Activated CD8-positive, alpha-beta memory T cell treated with anti-CD3 and anti-CD28 coated beads, Interleukin-2, amount 10 ng/mL, durations not matched to agents 7 days and 5 days (primary cell): ENCODE measurements around the gene OGN. TPM values are rescaled to one million over a fixed set of nuclear protein-coding genes. Genes with fewer than 3 reads are reported as not detected.

Experiments
- ATAC-seq: fragments of 150-1000 bp; cut with Tn5 transposase; one replicate; pipeline ENCODE4 v1.10.0; 2021; ENCODE audit warnings: moderate library complexity
- CTCF ChIA-PET: fragments of 350-600 bp; sonication (Branson Sonifier 250); formaldehyde crosslinking; loops from one replicate; lab custom pipeline; 2021; ENCODE audit warnings: antibody characterized with exemption; lab: Charles Lee
- DNase-seq: peaks from one replicate; pipeline ENCODE4 v3.0.0-alpha.2; 2020
- H3K27ac Mint-ChIP-seq: one replicate; pipeline ENCODE4 v1.8.0; 2021; ENCODE audit warnings: mild to moderate bottlenecking, mixed read lengths
- H3K27me3 Mint-ChIP-seq: one replicate; pipeline ENCODE4 v1.8.0; 2021; ENCODE audit warnings: mixed read lengths
- H3K36me3 Mint-ChIP-seq: one replicate; pipeline ENCODE4 v1.8.0; 2021; ENCODE audit warnings: mild to moderate bottlenecking, mixed read lengths
- H3K4me1 Mint-ChIP-seq: one replicate; pipeline ENCODE4 v1.8.0; 2021; ENCODE audit warnings: mixed read lengths
- H3K4me3 Mint-ChIP-seq: one replicate; pipeline ENCODE4 v1.8.0; 2021; ENCODE audit warnings: mild to moderate bottlenecking, moderate library complexity, mixed read lengths
- H3K9me3 Mint-ChIP-seq: one replicate; pipeline ENCODE4 v1.8.0; 2022; ENCODE audit warnings: low read depth, mixed read lengths
- total RNA-seq, 2 experiments: library from RNA; stranded (reverse); gene quantifications; one replicate each; pipeline ENCODE4 v1.2.3, GENCODE V29; 2021

Gene OGN
- total RNA-seq: not detected

DNA sequence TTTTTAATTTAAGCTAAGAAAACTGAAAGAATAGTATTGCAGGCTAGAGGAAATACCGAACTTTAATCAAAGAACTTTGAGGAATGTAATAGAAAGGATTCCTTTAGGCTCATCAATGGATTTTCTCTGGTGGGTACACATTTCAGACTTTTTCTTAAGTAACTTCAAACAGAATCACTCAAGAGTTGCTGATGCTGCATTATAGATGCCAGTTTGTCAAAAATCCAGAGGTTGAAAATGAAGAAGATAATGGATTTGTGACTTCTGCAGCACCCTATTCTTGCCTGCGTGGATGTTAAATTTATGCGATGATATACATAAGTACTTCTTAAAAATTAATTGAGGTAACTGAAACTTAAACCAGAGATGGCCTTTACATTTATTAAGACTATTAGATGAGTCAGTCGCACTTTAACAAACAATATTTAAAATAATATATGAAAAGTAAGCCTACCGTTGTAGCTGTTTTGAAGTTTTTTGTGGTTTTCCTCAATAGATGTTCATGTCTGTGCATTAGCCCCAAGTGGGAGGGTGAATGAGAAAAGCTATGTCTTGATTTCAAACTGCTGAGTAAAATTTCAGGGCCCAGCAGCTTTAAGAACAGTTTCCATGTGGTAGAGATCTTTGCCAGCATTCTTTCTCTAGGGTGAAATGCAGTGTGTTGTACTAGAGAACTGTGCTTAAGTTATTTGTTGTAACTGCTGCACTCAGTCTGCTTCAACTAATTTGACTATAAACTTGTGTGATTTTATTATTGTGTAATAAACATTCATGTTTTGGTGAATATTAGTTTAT is at the start of gene OGN:
Gene OGN, minus strand, starts transcription at position 537 of the 795 bp plus-strand sequence. CDS start 1,171 bp downstream, outside the sequence.
- Mint-ChIP-seq H3K27me3 (no peaks in the 10 kb centered on the region), H3K36me3 (peaks cover 4% of the 10 kb centered on the region), H3K27ac (no peak within 1 kb of the TSS), H3K4me1 (peaks cover 20% of the 10 kb centered on the region), H3K4me3 (no peak within 1 kb of the TSS), H3K9me3 (no peaks in the 10 kb centered on the region)
- DNase-seq (no peak), ATAC-seq (no peak)
- CTCF ChIA-PET: no interaction called here

DNA sequence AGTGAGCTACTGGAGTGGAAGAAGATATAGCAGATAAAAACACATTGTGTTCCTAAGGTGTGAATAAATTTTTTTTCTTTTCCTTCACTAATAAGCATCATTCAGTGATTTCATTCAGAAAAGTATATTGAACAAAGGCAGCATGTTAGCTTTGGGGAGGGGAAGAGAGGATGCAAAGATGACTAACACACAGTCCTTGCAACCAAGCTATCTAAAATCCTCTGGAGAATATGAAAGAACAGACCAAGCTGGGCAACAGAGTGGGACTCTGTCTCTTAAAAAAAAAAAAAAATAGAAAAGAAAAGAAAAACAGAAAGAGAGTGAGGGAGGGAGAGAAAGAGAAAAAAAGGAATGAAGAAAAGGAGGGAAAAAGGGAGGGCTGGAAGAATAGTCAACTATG is 42.2 kb upstream of the OGN start:
- no peak for ATAC-seq
- no peak overlapping the region for H3K4me3 Mint-ChIP-seq

GRCh38 chr9:92444841-92445240 is 40.5 kb upstream of the OGN start:
- no peak overlapping the region for H3K27ac Mint-ChIP-seq
- CTCF ChIA-PET: no interaction called here
- H3K36me3 Mint-ChIP-seq: no peaks in the 10 kb centered on the region
- no peak overlapping the region for H3K4me3 Mint-ChIP-seq
- H3K9me3 Mint-ChIP-seq: no peaks in the 10 kb centered on the region
- H3K27me3 Mint-ChIP-seq: no peaks in the 10 kb centered on the region
- DNase-seq (no peak), ATAC-seq (no peak)
- peaks cover 11% of the 10 kb centered on the region for H3K4me1 Mint-ChIP-seq

More for the DNA sequence above, 42.2 kb upstream of the OGN start:
- H3K9me3 Mint-ChIP-seq: no peaks in the 10 kb centered on the region
- no peaks in the 10 kb centered on the region for H3K4me1 Mint-ChIP-seq
- CTCF ChIA-PET: interaction anchor here (1.4 kb wide), 1 partner anchor 9 kb away, joined by 5 read pairs; no protein-coding TSS in a partner anchor
- no peaks in the 10 kb centered on the region for H3K27me3 Mint-ChIP-seq
- no peak overlapping the region for H3K27ac Mint-ChIP-seq
- no peak for DNase-seq
- no peaks in the 10 kb centered on the region for H3K36me3 Mint-ChIP-seq

GRCh38 chr9:92440751-92441046 is 36.3 kb upstream of the OGN start:
- CTCF ChIA-PET: interaction anchor here (1.3 kb wide), 1 partner anchor 300 kb away, joined by 5 read pairs; no protein-coding TSS in a partner anchor
- Mint-ChIP-seq H3K4me1 (peaks cover 15% of the 10 kb centered on the region), H3K27me3 (no peaks in the 10 kb centered on the region), H3K36me3 (no peaks in the 10 kb centered on the region), H3K27ac (peak overlapping the region; percentile 71), H3K4me3 (peak overlapping the region; percentile 52), H3K9me3 (no peaks in the 10 kb centered on the region)
- no peak for DNase-seq
- peak; percentile 77 for ATAC-seq

DNA sequence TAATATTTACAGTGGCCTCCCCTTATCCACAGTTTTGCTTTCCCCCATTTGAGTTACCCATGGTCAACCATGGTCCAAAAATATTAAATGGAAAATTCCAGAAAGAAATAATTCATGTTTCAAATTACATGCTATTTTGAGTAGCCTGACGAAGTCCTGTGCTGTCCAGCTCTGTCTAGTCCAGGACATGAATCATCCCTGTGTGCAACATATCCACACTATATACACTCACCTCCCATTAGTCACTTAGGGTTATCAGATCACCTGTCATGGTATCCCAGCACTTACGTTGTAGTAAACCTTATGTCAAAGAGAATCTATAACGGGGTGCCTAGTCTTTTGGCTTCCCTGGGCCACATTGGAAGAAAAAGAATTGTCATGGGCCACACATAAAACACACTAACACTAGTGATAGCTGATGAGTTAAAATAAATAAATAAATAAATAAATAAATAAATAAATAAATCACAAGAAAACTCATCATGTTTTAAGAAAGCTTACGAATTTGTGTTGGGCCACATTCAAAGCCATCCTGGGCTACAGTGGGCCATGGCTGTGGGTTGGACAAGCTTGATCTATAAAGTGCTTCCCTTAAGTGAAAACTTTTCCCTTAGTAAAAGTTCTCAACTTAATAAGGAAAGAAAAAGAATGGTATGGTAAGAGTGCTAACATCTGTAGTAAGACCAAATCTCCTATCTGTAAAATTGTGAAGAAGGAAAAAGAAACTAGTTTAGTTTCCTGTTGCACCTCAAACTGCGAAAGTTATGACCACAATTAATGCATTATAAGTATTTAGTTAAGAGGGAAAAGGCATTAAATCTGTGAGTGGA is 35.8 kb upstream of the OGN start:
- no peaks in the 10 kb centered on the region for H3K9me3 Mint-ChIP-seq
- no peak for DNase-seq
- H3K4me3 Mint-ChIP-seq: peak overlapping the region; percentile 52
- H3K36me3 Mint-ChIP-seq: peaks cover 2% of the 10 kb centered on the region
- ATAC-seq: no peak
- peak overlapping the region; percentile 71 for H3K27ac Mint-ChIP-seq
- CTCF ChIA-PET: interaction anchor here (1.3 to 1.7 kb wide), 2 partner anchors 114 to 300 kb away, joined by 5 to 11 read pairs; partner anchors contain the start of gene CENPP
- H3K4me1 Mint-ChIP-seq: peaks cover 15% of the 10 kb centered on the region
- H3K27me3 Mint-ChIP-seq: no peaks in the 10 kb centered on the region

DNA sequence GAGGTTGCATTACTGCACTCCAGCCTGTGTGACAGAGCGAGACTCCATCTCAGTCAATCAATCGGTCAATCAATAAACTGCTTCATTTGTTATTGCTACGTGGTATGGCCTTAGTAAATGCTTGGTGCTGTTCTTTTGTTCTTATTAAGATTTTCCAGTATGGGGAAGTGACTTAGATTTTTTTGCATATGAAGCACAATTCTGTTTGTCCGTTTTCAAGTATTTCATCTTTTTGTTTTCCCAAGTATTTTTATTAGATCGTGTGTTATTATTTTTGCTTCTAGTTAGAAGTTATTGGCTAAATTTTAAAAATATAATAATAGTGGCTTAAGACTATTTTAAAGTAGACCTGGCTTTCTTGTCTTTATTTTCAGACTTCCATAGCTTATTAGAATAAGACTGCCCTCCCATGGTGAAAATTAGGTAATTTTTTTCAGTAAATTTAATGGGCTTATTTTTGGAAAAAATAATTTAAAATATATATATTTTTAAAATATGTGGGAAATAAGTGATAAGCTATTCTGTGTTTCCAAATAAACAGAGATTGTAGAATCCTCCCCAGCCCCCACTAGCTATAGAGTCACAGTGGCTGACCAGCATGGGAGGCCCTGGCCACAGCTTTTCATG is 34.6 kb upstream of the OGN start:
- CTCF ChIA-PET: interaction anchor here (0.9 to 1.7 kb wide), 5 partner anchors 96 to 305 kb away, joined by 3 to 11 read pairs (median 4); partner anchors contain the start of gene CENPP
- H3K27me3 Mint-ChIP-seq: no peaks in the 10 kb centered on the region
- H3K9me3 Mint-ChIP-seq: no peaks in the 10 kb centered on the region
- peaks cover 15% of the 10 kb centered on the region for H3K4me1 Mint-ChIP-seq
- no peak overlapping the region for H3K4me3 Mint-ChIP-seq
- H3K36me3 Mint-ChIP-seq: peaks cover 2% of the 10 kb centered on the region
- DNase-seq: no peak
- H3K27ac Mint-ChIP-seq: no peak overlapping the region
- ATAC-seq: no peak

GRCh38 chr9:92435263-92435662 is 30.9 kb upstream of the OGN start:
- Mint-ChIP-seq H3K27ac (no peak overlapping the region), H3K27me3 (no peaks in the 10 kb centered on the region), H3K9me3 (no peaks in the 10 kb centered on the region), H3K4me1 (peaks cover 8% of the 10 kb centered on the region), H3K4me3 (no peak overlapping the region), H3K36me3 (peaks cover 3% of the 10 kb centered on the region)
- no peak for DNase-seq
- CTCF ChIA-PET: no interaction called here
- no peak for ATAC-seq

DNA sequence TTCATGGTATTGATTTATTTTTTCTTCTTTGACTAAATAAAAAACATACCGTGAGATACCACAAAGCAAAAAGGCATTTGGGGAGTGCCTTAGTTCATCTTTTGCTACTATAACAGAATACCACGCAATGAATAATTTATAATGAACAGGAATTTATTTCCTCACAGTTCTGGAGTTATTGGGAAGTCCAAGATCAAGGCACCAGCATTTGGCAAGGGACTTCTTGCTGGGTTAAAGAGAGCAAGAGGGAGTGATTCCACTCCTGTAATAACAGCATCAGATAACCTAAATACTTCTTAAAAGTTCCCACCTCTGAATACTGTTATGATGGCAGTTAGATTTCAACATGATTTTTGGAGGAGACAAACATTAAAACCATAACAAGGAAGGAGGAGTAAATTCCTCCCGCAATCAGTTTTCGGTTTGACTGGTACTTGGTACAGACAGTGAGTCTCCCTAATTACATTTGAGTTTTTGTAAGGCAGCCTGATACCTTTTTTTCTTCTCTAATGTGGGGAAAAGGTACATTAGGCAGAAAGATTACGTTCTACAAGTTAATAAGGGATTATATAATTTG is 28.7 kb upstream of the OGN start:
- H3K4me3 Mint-ChIP-seq: no peak overlapping the region
- H3K27ac Mint-ChIP-seq: no peak overlapping the region
- H3K4me1 Mint-ChIP-seq: peaks cover 1% of the 10 kb centered on the region
- DNase-seq (no peak), ATAC-seq (no peak)
- peaks cover 3% of the 10 kb centered on the region for H3K36me3 Mint-ChIP-seq
- no peaks in the 10 kb centered on the region for H3K27me3 Mint-ChIP-seq
- no peaks in the 10 kb centered on the region for H3K9me3 Mint-ChIP-seq
- CTCF ChIA-PET: no interaction called here

- Mint-ChIP-seq H3K27me3 (no peaks in the 10 kb centered on the region), H3K27ac (no peak overlapping the region), H3K4me3 (no peak overlapping the region), H3K36me3 (peaks cover 3% of the 10 kb centered on the region), H3K4me1 (peaks cover 1% of the 10 kb centered on the region), H3K9me3 (no peaks in the 10 kb centered on the region)
- ATAC-seq (no peak), DNase-seq (no peak)
- CTCF ChIA-PET: no interaction called here
Observed at GRCh38 chr9:92432350-92432749, 28.0 kb upstream of the OGN start.

- no peak for DNase-seq
- Mint-ChIP-seq H3K27ac (no peak overlapping the region), H3K36me3 (peaks cover 2% of the 10 kb centered on the region), H3K4me3 (no peak overlapping the region), H3K4me1 (peaks cover 3% of the 10 kb centered on the region), H3K9me3 (no peaks in the 10 kb centered on the region), H3K27me3 (no peaks in the 10 kb centered on the region)
- CTCF ChIA-PET: no interaction called here
- ATAC-seq: no peak
Observed at GRCh38 chr9:92429836-92430235, 25.5 kb upstream of the OGN start.

DNA sequence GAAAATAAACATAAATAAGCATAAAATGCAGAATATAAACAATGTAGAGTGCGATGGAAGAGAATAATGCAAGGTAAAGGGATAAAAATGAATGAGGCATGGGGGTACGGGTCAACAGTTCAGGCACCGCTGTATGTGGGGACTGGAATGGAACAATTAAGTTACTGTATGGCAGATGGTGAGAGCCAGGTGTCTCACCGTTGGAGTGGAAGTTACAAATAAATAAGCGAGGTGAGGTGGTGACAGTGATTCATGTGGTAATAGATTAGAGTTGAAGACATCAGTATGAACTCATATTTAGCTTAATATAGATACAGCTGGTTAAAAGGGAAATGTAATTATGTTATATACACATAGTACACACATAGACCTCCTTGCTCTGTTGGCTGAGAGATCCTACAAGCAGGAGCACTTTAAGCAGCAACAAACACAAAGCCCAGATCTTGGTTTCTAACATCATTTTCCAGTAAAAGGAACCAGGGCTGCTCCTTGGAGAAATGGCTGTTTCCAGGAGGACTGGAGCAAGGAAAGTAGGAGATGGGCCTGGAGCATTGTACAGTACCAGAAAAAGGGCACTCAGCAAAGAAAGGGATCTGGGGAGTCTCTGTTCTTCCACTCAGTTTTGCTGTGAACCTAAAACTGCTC is 22.2 kb upstream of the OGN start:
- Mint-ChIP-seq H3K4me1 (peaks cover 6% of the 10 kb centered on the region), H3K9me3 (no peaks in the 10 kb centered on the region), H3K27ac (no peak overlapping the region), H3K36me3 (peaks cover 2% of the 10 kb centered on the region), H3K4me3 (no peak overlapping the region), H3K27me3 (no peaks in the 10 kb centered on the region)
- CTCF ChIA-PET: no interaction called here
- DNase-seq (no peak), ATAC-seq (no peak)

DNA sequence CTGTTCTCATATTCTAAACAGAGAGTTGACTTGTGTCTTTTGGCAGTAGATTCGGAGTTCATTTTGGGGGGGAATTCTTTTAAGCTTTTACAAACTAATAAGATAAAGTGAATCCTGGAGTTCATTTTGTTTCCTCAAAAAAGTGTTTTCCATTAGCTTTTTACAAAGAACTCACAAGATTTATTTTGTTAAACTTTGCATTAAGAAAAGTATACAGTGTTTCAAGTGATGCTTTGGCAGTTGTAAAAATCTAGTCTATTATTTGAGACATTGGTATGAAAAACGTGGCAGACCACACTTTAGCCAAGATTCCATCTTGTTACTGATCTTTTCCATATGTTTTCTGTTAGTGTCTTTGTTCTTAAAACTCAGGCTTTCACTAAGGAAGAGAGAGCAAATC is 21.1 kb upstream of the OGN start:
- Mint-ChIP-seq H3K4me1 (peaks cover 6% of the 10 kb centered on the region), H3K4me3 (no peak overlapping the region), H3K36me3 (peaks cover 4% of the 10 kb centered on the region), H3K27me3 (no peaks in the 10 kb centered on the region), H3K27ac (no peak overlapping the region), H3K9me3 (no peaks in the 10 kb centered on the region)
- ATAC-seq (no peak), DNase-seq (no peak)
- CTCF ChIA-PET: no interaction called here

GRCh38 chr9:92424340-92424739 is 20.0 kb upstream of the OGN start, which contains the start of gene OMD:
OMD (minus strand) TSS chr9:92424471; CDS start chr9:92417558, 6,913 bp downstream.
- no peak for ATAC-seq
- Mint-ChIP-seq H3K27me3 (no peaks in the 10 kb centered on the region), H3K27ac (no peak within 1 kb of the TSS), H3K36me3 (peaks cover 4% of the 10 kb centered on the region), H3K4me3 (no peak within 1 kb of the TSS), H3K9me3 (no peaks in the 10 kb centered on the region), H3K4me1 (peaks cover 6% of the 10 kb centered on the region)
- DNase-seq: no peak
- CTCF ChIA-PET: no interaction called here
